ENCODE data around the gene IFNA17. TPM values are rescaled to one million over a fixed set of nuclear protein-coding genes. Genes with fewer than 3 reads are reported as not detected.

Gene IFNA17
- total RNA-seq, result not detected

DNA sequence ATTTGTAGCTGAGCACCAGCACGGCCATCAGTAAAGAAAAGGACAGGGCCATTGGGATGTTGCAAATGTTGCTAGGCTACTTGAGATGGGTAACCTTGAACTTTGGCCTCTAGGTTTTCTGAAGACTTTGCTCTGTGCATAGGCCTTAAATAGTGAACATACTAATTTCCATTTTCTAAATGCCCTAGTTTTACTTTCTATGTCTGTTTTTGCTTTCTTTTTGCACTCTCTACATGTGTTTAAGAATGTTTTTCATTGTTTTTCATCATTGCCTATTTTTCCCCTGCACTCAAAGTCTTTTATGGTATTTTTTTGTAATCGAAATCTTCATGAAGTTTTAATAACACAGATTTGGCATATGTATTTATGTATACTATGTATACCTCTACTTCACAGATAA is at the start of gene IFNA17:
IFNA17 (minus strand) TSS at position 101 of the 400 bp plus-strand sequence; CDS start at position 52, 49 bp downstream.
- Histone ChIP-seq H3K27ac (replicated peaks in 1 of 4) (no peak within 1 kb of the TSS), H3K36me3 (no peaks in the 10 kb centered on the region), H3K4me1 (no peaks in the 10 kb centered on the region), H3K27me3 (no peaks in the 10 kb centered on the region), H3K4me3 (no peak within 1 kb of the TSS), H3K9me3 (no peaks in the 10 kb centered on the region)
- intact Hi-C loops (cut with DNase I), result no loop called here
- 88% methylated on average over 2 of the region's 2 CpGs for WGBS
- DNase-seq (ENCODE audit: extremely low spot score), result no peak
- TF ChIP-seq CTCF (IDR thresholded peaks at IDR 0.05), result no peak
- TF ChIP-seq EP300 (IDR thresholded peaks at IDR 0.05), result no peak
- TF ChIP-seq POLR2AphosphoS5 (IDR thresholded peaks at IDR 0.05), result no peak
- no peak for TF ChIP-seq POLR2A (IDR thresholded peaks at IDR 0.05; ENCODE audit: low read depth)

DNA sequence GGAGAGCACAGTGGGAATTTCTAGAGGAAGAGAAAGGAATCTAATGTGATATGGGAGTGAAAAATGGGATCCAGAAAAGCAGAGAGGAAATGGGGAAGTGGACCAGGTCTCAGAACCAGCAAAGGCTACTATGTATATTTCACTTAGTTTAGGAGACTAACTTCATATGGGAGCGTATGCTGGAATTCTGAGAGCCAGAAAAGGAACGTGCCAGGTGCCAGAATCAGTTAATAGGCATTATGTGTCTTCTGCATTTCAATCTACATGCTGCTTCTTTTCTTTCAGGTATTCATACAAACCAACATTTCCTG is 40.3 kb upstream of the IFNA17 start:
- peaks cover 0 to 7% (median 0%) of the 10 kb centered on the region in 4 donors for H3K9me3 ChIP-seq
- intact Hi-C loops (cut with DNase I), result no loop called here
- 55% methylated on average over 2 of the region's 2 CpGs for WGBS
- no peak overlapping the region for H3K4me3 ChIP-seq
- H3K4me1 ChIP-seq, result peaks cover 0 to 16% (median 0%) of the 10 kb centered on the region in 4 donors
- no peak for DNase-seq (ENCODE audit: extremely low spot score)
- no peak overlapping the region for H3K27ac ChIP-seq (replicated peaks in 1 of 4)
- TF ChIP-seq EP300 (IDR thresholded peaks at IDR 0.05), result no peak
- TF ChIP-seq POLR2A (IDR thresholded peaks at IDR 0.05; ENCODE audit: low read depth), result no peak
- TF ChIP-seq CTCF (IDR thresholded peaks at IDR 0.05), result no peak
- H3K27me3 ChIP-seq, result no peaks in the 10 kb centered on the region
- no peaks in the 10 kb centered on the region for H3K36me3 ChIP-seq

- H3K4me1 ChIP-seq, result peaks cover 0 to 16% (median 0%) of the 10 kb centered on the region in 4 donors
- intact Hi-C loops (cut with DNase I), result no loop called here
- no peak for DNase-seq (ENCODE audit: extremely low spot score)
- H3K27me3 ChIP-seq, result no peaks in the 10 kb centered on the region
- H3K27ac ChIP-seq (replicated peaks in 1 of 4), result no peak overlapping the region
- TF ChIP-seq POLR2AphosphoS5 (IDR thresholded peaks at IDR 0.05) (no peak), CTCF (IDR thresholded peaks at IDR 0.05) (no peak), POLR2A (IDR thresholded peaks at IDR 0.05; ENCODE audit: low read depth) (no peak), EP300 (IDR thresholded peaks at IDR 0.05) (no peak)
- peaks cover 0 to 4% (median 0%) of the 10 kb centered on the region in 4 donors for H3K9me3 ChIP-seq
- WGBS, result 40% methylated on average over 4 of the region's 4 CpGs
- no peaks in the 10 kb centered on the region for H3K36me3 ChIP-seq
- H3K4me3 ChIP-seq, result no peak overlapping the region
Measured at GRCh38 chr9:21267485-21268346, 39.7 kb upstream of the IFNA17 start.

GRCh38 chr9:21266733-21267484 is 38.9 kb upstream of the IFNA17 start:
- Histone ChIP-seq H3K9me3 (no peaks in the 10 kb centered on the region), H3K4me3 (no peak overlapping the region), H3K36me3 (no peaks in the 10 kb centered on the region), H3K27ac (replicated peaks in 1 of 4) (no peak overlapping the region), H3K4me1 (peaks cover 0 to 16% (median 0%) of the 10 kb centered on the region in 4 donors), H3K27me3 (no peaks in the 10 kb centered on the region)
- intact Hi-C loops (cut with DNase I), result no loop called here
- WGBS, result 35% methylated on average over 3 of the region's 3 CpGs
- no peak for DNase-seq (ENCODE audit: extremely low spot score)
- TF ChIP-seq EP300 (IDR thresholded peaks at IDR 0.05) (no peak), CTCF (IDR thresholded peaks at IDR 0.05) (no peak), POLR2A (IDR thresholded peaks at IDR 0.05; ENCODE audit: low read depth) (no peak), POLR2AphosphoS5 (IDR thresholded peaks at IDR 0.05) (no peak)
